ENCODE results near the gene AK8.
"Not testable (repeated sequence)": the region's sequence is repeated elsewhere in the genome, so short reads cannot be mapped to it uniquely, and the experiment has no call there.

Gene AK8

GRCh38 chr9:132742821-132743311, 135.2 kb downstream of the AK8 start:
- DNase-seq (ENCODE audit: low spot score) = peak; percentile 67

GRCh38 chr9:132740526-132741309, 137.4 kb downstream of the AK8 start:
- DNase-seq (ENCODE audit: low spot score) = peak; percentile 22

DNA sequence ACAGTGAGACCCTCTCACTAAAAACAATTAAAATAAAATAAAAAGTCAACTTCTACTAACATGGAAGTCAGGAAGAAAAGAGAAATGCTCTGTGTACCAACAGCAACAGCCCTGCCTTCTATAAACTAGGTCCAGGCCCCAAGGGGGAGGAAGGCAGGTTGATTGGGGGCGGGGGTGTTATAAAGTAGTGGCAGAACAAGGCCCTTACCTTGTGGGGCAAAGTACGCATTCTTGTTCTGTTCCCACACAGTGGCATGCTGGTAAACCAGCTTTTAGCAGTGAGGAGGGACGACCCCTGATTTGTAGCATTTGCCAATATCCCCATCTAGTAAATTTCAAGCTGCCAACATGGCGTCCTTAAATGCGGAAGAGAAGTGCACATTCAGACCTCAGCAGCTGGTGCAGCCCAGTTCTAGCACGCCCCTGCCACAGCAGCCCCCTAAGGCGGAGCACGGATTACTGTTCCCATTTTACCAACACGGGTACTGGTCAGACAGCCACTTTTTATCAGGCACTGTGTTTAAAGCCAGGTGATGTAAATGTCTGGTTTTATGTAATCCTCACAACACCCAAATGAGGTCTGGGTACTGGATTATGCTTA, 138.3 kb downstream of the AK8 start:
- peak; percentile 44 for DNase-seq (ENCODE audit: low spot score)

GRCh38 chr9:132733260-132733815, 144.7 kb downstream of the AK8 start:
- DNase-seq (ENCODE audit: low spot score) = no peak

- DNase-seq (ENCODE audit: low spot score) = no peak
Observed at GRCh38 chr9:132732326-132733259, 145.5 kb downstream of the AK8 start.

- DNase-seq (ENCODE audit: low spot score) = no peak
Observed at GRCh38 chr9:132731230-132731629, 146.9 kb downstream of the AK8 start.

DNA sequence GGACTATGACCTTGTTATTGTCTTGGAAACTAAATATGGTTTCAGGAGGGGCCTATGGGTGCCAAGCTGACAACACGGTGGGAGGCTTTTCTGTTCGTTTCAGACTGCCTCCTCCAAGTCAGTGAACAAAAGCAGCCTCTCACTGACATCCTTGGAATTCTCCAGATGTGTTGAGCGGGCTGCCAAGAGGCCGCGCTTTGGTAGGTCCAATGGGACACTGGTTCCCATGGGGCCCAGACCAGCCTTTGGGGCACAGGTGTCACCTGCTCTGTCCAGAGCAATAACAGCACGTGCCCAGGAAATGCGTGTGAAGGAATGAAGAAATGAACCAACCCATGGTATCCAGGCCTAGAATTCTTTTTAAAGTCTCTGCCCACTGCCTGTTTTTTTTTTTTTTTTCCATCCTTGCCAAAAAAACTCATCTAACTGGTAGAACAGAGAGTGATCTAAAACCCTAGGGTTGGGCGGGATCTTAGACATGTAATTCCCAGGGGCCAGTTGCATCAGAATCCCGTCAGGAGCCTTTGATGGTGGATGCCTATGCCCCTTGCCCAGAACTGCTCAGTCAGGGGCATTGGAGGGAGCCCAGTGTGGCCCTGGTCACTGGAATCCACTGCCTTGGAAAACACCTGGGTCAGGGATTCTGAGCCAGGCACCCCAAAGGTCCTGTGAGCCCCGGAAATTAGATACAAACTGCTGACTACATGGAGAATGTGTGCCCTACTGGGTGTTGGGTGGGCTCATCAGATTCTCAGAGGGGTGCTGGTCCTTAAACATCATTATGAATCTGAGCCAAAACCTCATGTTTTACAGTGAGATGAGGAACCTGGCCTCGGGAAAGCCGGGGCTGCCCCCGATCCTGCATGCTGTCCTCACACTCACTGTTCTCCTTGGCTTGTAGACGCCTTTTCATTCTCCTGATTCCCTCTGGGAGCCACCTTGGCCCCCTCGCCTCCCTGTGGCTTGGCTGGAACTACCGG, 147.7 kb downstream of the AK8 start:
- DNase-seq (ENCODE audit: low spot score) = no peak

GRCh38 chr9:132729235-132729890, 148.7 kb downstream of the AK8 start:
- DNase-seq (ENCODE audit: low spot score) = no peak

DNA sequence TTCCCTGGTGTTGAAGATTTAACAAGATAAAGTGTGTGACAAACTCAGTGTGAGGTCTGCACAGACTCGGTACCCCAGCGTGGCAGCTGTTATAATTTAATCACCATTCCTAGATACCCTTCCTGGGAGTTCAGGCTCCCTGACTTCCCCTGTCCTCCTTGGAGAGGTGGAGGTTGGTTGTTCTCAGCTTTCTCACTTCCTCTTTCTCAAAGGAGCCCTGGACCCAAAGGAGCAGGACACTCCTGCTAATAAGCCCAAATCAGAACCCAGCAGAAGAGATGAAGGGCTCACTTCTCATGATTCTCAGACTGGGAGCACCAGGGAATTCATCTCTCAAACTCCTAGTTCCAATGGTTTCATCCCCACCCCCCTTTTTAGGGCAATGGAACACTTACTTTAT, 149.6 kb downstream of the AK8 start:
- DNase-seq (ENCODE audit: low spot score) = no peak

- no peak for DNase-seq (ENCODE audit: low spot score)
Observed at GRCh38 chr9:132728071-132728470, 150.0 kb downstream of the AK8 start.

GRCh38 chr9:132726576-132727130, 151.4 kb downstream of the AK8 start:
- no peak for DNase-seq (ENCODE audit: low spot score)

- DNase-seq (ENCODE audit: low spot score) = no peak
Observed at GRCh38 chr9:132725306-132725705, 152.8 kb downstream of the AK8 start.

- no peak for DNase-seq (ENCODE audit: low spot score)
Observed at GRCh38 chr9:132723809-132724208, 154.3 kb downstream of the AK8 start.

DNA sequence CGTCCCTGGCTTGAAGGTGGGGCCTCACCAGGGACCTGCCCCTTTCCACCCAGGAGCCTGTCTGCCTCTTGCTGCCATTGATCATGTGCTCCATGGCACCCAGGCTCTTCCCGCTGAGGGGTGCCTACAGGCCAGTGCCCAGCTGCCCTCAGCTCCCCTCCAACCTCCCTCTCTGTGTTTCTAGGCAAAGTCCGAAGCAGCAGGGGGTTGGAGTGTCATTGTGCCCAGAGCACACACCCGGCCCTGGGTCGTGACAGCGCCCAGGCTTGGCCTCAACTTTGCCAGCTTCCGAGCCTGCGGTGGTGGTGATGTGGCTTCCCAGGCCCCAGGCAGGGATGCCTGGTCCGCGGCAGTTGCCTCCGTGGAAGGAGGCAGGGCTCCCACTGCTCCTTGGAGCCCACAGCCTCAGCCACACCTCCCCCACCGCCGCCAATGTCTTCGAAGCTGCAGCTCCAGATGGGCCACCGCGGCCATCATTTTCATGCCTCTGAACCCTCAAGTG, 155.5 kb downstream of the AK8 start:
- DNase-seq (ENCODE audit: low spot score) = no peak

GRCh38 chr9:132721661-132722060, 156.4 kb downstream of the AK8 start:
- no peak for DNase-seq (ENCODE audit: low spot score)

GRCh38 chr9:132718381-132718928, 159.6 kb downstream of the AK8 start:
- not testable (repeated sequence) for DNase-seq (ENCODE audit: low spot score)

DNA sequence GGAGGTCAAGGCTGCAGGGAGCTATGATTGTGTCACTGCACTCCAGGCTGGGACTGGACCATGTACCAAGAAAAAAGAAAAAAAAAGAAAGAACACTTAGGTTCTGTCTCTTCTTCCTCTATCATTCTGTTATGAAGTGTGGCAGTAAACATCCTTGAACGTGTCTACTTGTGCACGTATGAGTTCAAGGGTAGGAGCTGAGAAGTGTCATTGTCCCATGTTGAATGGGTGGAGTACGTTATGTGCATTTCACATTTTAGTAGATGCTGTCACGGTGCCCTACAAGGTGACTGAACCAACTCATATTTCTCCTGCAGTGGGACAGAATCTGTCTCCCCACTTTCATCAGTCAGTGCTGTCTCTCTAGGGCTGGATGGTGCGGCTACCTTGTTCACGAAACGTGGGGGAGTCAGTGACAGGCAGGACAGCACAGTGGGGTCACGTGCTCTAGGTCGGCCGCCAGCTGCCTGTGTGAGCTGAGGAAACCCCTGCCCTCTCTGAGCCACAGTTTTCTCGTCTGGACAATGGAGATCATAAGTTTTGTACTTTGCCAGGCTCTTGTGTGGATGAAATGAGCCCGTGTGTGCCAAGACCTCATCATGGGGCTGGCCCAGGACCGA, 160.6 kb downstream of the AK8 start:
- no peak for DNase-seq (ENCODE audit: low spot score)

GRCh38 chr9:132716007-132716406, 162.1 kb downstream of the AK8 start:
- no peak for DNase-seq (ENCODE audit: low spot score)

DNA sequence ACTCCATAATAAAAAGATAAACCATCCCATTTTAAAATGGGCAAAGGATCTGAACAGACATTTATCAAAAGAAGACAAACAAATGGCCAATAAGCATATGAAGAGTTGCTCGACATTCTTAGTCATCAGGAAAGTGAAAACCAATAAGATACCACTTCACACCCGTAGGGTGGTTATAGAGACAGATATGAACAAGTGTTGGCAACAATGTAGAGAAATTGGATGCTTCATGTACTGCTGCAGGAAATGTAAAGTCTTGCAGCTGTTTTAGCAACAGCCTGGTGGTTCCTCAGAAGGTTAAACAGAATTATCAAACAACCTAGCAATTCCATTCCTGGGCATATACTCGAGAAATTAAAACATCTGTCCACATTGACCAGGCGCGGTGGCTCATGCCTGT, 165.3 kb downstream of the AK8 start:
- no peak for DNase-seq (ENCODE audit: low spot score)
